Progenitor cell of endocrine pancreas (in vitro differentiated cells): ENCODE results near the gene ALPL. TPM values are rescaled to one million over a fixed set of nuclear protein-coding genes. Genes with fewer than 3 reads are reported as not detected.

Experiments
- total RNA-seq: library from RNA; stranded (reverse); gene quantifications from 2 replicates; pipeline ENCODE4 v1.2.1, GENCODE V29; 2021

Gene ALPL
- total RNA-seq, 1 donor from 2014 or later = 18.8 TPM

Other genes starting within 250 kb of the ALPL start
- gene ECE1, start 219.0 kb upstream of the ALPL start, total RNA-seq = 200 and 217 TPM in 2 replicates
- 19.4 and 20.1 TPM in 2 replicates for gene NBPF3, start 69.3 kb upstream of the ALPL start, total RNA-seq
- 15.3 and 16.1 TPM in 2 replicates for gene RAP1GAP, start 159.9 kb downstream of the ALPL start, total RNA-seq